Stimulated activated CD8-positive, alpha-beta memory T cell treated with anti-CD3 and anti-CD28 coated beads, Interleukin-2, amount 100 ng/mL, for 48 hours (primary cell): ENCODE data around the gene SCAANT1.

Experiments used
- DNase-seq, 2 donors: peaks; one replicate each; pipeline ENCODE4 v3.0.0-alpha.2; 2020; ENCODE audit warnings: low read depth in 2 of 2

The SCAANT1 gene

DNA sequence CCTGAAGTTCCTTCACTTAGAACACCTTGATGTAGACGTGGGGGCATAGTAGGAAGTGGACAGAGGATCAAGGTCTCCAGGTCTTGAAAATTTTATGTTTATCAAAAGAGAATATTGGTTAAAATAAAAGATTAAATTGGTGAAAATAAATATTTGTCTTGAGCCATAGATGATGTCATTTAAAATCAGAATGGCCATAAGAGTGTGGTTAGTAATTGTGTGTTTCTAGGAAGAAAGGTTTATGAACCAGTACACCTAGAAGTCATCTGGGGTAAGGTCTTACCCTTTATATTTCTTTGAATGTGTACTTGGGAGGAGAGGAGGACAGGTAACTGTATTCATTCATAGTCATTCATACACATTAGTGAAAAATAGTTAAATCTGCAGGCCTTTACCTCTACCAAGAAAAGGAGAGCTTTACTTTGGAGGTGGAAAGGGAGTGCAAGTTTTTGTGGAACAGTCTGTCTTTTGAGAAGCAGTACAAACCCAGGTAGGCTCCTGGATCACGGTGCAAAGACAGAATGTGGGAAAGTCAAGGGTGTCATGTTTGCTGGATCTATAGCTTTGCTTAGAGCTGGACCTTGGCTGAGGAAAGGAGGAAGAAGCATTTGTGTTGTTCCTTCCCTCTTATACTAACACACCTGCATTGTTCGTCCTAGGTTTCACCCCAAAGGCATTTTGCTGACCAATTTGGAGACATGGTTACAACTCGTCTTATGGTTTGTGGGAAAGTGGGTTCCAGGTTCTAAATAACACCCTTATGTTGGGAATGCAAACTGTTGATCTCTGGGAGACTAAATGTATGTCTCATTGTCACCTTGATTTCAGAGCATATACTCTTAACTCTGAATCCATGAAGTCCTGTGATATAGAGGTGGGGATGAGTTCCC, 6.2 kb downstream of the SCAANT1 start:
- DNase-seq = no peak

DNA sequence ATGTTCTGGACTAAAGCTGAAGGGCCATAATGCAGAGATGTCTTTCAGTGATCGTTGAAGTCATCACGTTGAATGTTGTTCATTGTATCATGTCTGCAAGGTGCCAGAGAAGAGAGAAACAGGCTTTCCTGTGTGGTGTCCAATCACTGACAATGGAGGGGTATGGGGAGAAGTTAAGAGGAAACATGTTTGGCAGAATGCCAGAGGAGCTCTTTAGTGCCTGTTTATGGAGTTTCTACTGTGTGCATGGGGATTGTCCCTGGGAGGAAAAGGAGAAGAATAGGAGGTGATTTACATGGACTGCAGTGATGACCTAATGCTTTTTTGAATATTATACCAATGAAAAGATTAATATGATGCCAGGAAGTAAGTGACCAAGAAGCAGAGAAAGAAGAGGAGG, 11.7 kb downstream of the SCAANT1 start:
- DNase-seq = no peak

DNA sequence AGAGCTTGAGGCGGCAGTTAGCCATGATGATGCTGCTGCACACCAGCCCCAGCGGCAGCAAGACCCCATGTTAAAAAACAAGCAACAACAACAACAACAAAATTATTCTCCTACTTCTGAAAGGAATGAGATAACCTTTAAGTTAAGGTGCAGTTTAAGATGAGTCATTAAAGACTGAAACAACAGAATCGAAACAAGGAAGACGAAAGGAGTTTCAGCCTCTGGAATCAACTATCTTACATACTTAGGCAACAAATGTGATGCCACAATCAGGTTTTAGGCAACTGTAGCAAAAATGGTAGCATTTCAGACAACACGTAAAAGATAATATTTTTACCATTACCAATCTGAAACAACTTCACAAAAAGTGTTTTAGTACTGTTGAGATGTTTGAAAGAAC, 12.2 kb downstream of the SCAANT1 start:
- no peak for DNase-seq

DNA sequence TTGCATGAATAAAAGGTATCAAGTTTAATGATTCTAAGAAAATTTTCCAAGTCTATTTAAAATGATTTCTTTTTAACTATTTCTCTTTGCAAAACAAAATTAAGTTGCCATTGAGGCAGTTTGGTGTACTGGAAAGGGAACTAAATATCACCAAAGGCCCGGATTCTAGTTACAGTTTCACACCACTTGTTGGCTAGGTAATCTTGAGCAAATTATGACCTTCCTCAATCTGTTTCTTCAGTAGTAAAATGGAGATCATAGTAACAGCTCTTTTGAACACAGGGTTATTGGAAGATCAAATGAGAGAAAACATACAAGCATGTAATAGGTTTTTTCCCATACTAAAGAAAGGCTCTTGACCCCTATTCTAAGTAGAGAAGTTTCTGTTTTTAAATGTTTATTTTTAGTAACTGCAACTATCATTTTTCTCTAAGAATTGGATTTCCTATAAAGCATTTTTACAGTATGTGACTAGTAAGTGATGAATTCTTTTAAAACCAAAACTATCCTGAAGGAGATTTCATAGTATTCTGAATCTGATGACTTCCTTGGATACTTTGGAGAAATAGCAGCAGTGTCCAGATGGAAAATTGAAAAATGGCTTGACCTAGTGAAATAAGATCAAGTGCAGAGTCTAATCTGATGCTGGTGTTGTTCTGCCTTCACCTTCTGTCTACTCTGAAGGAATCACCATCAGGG, 15.7 kb downstream of the SCAANT1 start:
- DNase-seq = no peak

DNA sequence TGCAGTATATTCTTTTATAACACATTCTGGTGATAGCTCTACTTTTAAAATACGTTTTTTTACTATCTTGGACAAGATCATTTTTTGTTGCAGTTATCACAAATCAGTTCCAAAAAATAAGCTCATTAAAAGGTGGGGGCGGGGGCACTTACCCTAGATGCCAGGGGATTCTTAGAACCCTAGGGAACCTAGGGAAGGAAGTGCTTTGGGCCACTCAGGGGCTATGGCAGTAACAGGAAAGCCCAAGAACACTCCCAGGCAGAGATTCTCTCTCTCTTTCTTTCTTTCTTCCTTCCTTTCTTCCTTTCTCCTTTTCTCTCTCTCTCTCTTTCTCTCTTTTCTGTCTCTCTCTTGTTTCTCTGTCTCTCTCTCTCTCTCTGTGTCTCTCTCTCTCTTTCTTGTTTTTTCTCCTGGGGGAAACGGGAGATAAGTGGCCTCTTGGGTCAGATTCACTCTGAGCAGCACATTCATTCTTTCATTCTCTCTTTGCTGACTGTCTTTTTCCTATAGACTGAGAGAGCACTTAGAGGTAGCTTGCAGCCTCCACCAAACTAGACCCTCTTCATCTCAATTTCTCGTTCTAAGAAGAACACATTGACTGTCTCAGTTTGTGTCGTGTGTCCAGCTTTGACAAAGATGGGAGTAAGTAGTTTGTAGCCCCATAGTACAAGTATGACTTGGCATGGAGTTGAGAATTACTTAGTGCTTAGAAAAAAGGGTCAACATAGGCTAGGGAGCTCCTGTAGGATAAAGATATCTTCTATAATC, 16.6 kb downstream of the SCAANT1 start:
- no peak for DNase-seq

DNA sequence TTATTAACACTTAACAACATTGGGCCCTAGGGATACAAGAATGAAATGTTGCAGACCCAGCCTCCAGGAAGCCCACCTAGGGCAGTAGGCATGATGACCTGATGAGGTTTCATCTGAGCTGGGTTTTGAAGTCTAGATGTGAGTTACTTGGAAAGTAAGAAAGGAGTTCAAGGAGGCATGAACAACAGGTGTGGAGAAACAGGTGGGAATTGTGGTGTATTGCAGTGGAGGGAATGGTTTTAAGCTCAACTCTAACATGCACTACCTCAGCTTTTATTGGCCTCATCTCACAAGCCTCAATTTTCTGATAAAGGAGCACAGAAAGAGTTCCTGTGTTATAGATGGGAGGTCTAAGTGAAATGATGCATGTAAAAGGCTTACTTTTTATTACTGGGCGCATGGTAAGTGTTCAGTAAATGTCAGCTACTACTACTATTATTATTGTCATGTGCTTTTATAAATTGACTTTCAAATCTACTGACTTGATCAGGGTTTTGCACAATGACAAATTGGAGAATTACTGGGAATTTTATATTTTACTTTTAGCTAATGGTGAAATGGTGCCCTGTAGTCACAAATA, 19.3 kb downstream of the SCAANT1 start:
- no peak for DNase-seq

DNA sequence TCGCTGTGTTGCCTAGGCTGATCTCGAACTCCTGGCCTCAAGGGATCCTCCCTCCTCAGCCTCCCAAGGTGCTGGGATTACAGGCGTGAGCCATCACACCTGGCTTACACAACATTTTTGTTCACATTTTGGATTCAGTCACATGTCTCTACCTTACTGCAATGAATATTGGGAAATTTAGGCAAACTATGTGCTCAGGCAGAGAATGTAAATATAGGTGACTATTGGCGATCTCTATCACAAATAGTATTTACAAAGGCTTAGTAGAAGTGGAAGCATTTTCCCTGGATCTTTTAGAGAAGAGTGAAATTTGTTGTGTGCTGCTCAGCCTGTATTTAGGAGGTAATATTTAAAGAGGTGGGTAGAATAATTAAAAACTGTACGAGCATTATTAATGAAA, 20.7 kb downstream of the SCAANT1 start:
- no peak for DNase-seq

DNA sequence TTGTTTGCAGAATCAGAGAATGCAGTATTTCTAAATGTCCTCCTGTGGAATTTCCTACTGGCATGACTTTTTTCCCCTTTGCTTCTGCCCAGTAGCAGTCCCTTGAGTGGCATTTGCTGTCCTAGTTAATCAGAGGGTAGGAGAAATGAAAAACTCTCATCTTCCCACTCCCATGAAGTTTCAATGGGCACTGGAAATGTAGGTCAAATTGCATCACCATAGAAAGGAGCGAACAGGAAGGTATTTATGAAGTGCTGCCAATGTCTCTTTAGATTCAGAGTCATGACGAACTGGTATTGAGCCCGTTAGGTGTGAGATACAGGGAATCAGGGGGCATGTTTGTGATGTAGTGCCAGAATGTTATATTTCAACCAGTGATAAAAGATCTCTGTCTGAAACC, 25.3 kb downstream of the SCAANT1 start:
- no peak for DNase-seq

DNA sequence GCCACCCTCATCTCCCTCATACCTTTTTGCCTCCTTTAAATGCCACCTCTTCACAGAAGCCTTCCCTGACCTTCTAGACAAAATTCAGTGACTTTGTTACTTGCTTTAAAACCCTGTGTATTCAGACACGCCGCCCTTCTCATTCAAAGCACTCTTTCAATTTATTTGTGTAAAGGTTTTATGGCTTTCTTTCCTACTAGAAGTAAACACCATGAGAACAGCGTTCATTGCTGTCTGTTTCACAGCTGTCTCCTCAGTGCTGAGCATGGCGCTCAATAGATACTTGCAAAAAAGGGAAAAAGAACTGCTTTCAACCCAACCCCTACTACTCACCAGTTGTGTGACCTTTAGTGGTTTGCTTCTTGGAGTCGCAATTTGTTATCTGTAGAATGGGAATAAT, 31.5 kb downstream of the SCAANT1 start:
- no peak for DNase-seq

DNA sequence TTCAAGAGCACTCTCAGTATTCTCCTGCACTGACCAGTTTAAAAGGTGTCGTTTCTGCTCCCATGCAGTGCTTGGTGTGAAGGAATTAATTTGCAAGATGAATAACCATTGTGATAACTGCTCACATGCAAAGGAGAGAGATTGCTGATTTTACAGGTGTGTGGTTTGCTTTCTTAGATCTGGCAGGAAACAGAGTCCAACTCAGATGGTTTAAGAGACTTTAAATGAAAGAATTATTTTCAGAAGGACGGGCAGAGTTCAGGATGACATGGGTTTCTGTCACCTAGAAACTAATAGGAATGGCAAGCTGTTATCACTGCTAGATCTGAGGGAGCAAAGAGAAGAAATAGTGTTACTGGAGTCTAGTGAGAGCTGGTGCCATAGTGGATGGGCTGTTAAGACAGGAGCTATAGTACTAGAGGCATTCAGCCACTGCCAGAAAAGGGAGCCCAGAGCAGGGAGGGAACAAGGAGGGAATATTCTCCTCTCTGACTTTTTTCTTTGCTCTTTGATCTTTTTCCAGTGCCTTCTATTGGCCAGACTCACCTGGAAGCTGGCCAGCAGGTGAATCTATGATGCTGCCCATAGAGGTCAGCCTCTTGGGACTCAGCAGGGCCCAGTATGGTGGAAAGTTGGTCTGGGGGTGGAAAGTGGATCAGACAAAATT, 33.7 kb downstream of the SCAANT1 start:
- no peak for DNase-seq

DNA sequence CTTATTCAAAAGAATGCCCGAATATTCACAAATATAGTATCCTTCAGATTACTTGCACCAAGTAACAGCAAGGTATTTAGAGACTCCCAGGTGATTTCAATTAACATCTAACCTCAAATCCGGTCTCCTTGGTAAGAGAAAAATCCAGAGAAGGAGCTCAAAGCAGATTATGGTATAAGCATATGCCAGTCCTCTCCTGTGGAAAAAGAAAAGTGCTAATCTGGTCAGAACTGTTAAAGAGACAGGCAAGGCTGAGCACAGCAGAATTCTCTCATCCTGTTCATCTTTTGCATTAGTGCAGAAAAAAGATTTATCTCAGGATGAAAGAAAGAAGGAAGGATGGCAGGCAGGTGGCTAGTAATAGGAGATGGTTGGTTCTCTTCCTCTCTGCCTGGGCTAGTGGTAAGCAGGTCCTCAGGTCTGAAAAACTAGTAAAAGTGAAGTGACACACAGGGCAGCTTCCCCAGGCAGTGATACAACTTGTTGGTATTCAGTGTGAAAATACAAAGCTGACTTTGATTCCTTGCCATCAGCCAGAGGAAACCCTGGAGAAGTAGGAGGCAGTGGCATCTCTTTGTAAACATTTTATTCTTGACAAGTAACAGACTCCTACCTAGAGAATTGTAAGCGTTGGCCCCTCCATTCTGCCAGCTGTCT, 34.3 kb downstream of the SCAANT1 start:
- DNase-seq = no peak

DNA sequence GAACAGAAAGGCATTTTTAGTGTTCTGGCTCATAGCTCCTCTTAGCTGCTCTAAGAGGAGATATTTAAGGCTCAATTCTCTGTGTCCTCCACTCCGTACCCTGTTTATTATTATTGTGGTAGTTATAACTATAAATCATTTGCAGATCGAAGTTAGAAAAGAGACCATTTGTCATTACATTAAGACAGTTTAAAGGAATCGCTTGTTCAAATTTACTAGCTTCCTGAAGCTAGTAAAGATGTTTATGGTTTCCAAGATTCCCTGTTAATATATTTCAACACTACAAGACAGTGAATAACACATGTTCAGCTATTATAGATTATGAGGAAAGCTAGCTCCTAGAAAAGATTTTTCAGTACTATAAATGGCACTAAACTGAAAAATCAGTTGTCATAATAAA, 35.9 kb downstream of the SCAANT1 start:
- DNase-seq = no peak

DNA sequence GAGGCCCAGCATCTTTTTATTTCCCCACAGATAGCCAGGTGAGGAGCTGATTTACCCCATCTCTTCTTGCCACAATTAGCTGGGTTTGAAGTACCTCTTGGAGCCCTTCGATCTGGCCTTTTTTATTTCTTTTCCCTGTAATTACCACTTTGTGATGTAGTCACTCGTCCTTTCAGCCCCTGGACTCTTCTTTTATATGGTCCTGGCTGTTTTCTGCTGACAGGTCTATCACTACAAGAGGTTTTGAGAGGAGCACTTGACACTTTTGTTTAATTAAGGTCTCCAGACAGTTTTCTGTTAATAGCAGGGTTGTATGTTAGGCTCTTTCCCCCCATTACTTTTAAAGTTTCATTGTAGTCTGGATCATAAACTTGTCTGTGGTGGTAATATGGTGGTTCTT, 36.7 kb downstream of the SCAANT1 start:
- no peak for DNase-seq

DNA sequence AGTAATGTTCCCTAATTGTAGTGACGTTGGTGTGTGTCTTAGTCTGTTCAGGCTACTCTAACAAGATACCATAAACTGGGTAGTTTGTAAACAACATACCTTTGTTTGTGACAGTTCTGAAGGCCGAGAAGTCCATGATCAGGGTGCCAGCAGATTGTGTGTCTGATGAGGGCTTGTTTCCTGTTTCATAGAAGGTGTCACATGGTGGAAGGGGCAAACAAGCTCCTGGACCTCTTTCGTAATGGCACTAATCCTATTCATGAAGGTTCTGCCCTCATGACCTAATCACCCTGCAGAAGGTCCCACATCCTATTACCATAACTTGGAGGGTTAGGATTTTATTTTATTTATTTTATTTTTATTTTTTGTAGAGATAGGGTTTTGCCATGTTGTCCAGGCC, 37.4 kb downstream of the SCAANT1 start:
- DNase-seq = no peak

DNA sequence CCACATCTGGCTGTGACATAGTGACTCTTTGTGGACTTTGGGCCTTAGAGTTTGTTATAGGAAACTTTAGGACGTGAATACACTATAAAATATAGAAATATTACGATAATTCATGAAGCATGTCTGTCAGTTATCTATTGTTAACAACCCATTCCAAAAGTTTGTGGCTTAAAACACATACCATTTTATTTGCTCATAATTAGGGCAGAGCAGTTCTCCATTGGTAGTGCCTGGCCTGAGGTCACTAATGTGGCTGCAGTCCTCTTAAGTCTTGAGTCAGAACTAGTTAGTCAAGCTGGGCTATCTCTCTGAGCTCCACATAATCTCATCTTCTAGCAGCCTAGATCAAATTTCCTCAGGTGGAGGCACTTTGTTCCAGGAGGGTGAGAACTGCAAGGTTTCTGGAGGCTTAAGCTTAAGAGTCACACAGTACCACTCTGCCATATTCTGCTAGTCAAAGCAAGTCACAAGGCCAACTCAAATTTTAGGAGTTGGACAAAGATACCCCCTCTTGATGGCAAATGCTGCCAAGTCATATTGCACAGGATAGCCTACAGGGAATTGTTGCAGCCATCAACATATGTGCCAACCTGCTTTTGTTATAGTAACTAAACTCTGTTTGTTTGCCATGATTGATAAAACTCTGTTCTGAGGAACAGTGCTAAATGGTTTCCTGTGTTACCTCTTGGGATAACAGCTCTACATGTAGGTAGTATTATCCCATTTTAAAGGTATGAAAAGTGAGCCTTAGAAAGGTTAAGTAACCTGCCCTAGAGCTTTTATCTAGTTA, 39.9 kb downstream of the SCAANT1 start:
- DNase-seq = no peak

DNA sequence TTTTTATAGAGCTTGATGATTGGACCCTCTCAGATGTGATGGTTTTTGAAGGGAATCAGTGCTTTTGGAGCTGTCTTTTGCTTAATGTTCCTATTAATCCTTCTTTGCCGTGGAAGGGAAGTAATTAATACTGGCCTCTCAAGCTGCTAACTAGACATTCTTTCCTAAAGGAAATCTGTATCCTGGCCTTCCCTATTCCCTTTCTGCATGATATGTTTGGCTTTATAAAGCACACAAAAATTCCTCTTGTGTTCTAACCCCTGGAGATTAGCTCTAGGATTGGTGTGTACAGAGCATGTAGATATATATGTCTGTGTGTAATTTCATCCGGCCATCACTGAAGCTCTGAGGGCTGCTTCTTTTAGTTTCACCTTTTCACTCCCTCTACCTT, 41.6 kb downstream of the SCAANT1 start:
- DNase-seq = no peak

DNA sequence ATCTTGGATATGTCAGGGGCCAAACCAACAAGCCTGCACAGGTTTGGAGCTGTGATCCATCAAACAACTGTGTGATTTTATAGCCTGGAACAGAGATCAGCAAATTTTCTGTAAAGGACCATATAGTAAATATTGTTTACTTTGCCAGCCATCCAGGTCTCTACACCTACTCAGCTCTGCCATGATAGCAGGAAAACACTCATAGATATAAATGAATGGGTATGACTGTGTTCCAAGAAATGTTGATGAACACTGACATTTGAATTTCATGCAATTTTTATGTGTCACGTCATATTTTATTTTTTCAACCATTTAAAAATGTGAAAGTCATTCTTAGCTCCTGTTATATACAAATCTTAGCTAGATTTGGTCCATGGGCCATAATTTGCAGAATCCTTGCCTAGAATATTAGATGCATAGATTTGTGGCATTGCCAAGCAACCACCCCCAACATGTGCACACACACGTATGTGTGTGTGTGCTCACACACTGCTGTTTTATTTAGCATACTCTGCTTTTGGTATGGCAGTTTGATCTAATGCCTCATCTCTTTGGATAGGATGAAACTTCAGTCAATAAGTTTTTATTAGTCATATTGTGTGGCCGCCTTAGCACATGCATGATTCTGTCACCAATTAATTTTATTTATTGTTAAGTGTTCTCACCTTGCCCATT, 42.1 kb downstream of the SCAANT1 start:
- no peak for DNase-seq

DNA sequence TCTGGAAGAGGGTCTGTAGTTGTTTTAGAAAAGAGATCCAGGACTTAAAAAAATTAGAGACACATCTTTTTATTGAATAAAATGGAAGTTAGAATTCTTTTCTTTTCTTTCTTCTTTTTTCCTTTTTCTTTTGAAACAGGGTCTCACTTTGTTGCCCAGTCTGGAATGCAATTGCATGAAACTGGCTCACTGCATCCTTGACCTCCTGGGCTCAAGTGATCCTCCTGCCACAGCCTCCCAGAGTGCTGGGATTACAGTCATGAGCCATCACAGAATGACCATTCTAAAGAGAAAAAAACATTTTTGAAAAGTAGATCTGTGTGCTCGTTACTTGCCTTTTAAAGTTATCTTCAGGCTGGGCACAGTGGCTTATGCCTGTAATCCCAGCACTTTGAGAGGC, 45.0 kb downstream of the SCAANT1 start:
- no peak for DNase-seq

DNA sequence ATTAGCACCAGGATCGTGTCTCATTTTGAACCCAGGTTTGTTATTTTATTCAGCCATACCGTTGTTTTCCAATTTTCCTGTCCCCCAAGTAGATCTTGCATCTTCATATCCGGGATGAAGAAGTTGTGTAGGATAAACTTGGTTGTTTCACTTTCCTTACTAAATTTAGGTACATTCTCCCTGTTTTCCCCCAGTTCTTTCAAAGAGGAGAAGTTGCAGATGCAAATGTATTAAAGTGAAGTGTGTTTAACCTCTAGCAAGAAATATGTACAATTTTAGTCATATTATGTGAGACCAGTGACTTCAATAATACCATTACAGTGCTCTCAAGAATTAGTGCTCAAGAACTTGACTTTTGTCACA, 47.2 kb downstream of the SCAANT1 start:
- DNase-seq = no peak
